HG03457 (cell line): ENCODE data around the gene CYB5R4.
"Not testable (repeated sequence)": the region's sequence is repeated elsewhere in the genome, so short reads cannot be mapped to it uniquely, and the experiment has no call there.

ENCODE experiments used
- ATAC-seq: cut with Tn5 transposase; IDR thresholded peaks from one replicate; pipeline ENCODE4 v1.9.1; 2021; ENCODE audit warnings: moderate number of reproducible peaks; ENCODE audit not compliant: unreplicated experiment

Gene CYB5R4

GRCh38 chr6:83862776-83863471, 3.4 kb downstream of the CYB5R4 start:
- ATAC-seq: no peak

- no peak for ATAC-seq
These were observed 7.6 kb downstream of the CYB5R4 start for GRCh38 chr6:83867043-83867442.

GRCh38 chr6:83867527-83868161, 8.2 kb downstream of the CYB5R4 start:
- ATAC-seq: no peak

- ATAC-seq: no peak
These were observed 9.2 kb downstream of the CYB5R4 start for GRCh38 chr6:83868639-83869038.

GRCh38 chr6:83870649-83871048, 11.2 kb downstream of the CYB5R4 start:
- ATAC-seq: no peak

- no peak for ATAC-seq
These were observed 13.1 kb downstream of the CYB5R4 start for GRCh38 chr6:83872386-83873118.

- no peak for ATAC-seq
These were observed 14.4 kb downstream of the CYB5R4 start for GRCh38 chr6:83873869-83874268.

- ATAC-seq: no peak
These were observed 16.4 kb downstream of the CYB5R4 start for GRCh38 chr6:83875843-83876242.

GRCh38 chr6:83878902-83879644, 19.6 kb downstream of the CYB5R4 start:
- ATAC-seq: no peak

GRCh38 chr6:83879746-83880145, 20.3 kb downstream of the CYB5R4 start:
- no peak for ATAC-seq

- ATAC-seq: no peak
These were observed 23.8 kb downstream of the CYB5R4 start for GRCh38 chr6:83883240-83883639.

- ATAC-seq: peak; percentile 80
These were observed 25.0 kb downstream of the CYB5R4 start for GRCh38 chr6:83884523-83884922.

- ATAC-seq: no peak
These were observed 26.5 kb downstream of the CYB5R4 start for GRCh38 chr6:83885984-83886383.

GRCh38 chr6:83889621-83890020, 30.1 kb downstream of the CYB5R4 start:
- ATAC-seq: no peak

- no peak for ATAC-seq
These were observed 31.0 kb downstream of the CYB5R4 start for GRCh38 chr6:83890520-83890919.

- ATAC-seq: no peak
These were observed 32.1 kb downstream of the CYB5R4 start for GRCh38 chr6:83891586-83891985.

- ATAC-seq: no peak
These were observed 33.5 kb downstream of the CYB5R4 start for GRCh38 chr6:83893024-83893423.

- not testable (repeated sequence) for ATAC-seq
These were observed 37.6 kb downstream of the CYB5R4 start for GRCh38 chr6:83897094-83897493.

- ATAC-seq: no peak
These were observed 42.1 kb downstream of the CYB5R4 start for GRCh38 chr6:83901624-83902023.

- no peak for ATAC-seq
These were observed 44.9 kb downstream of the CYB5R4 start for GRCh38 chr6:83904395-83904794.

GRCh38 chr6:83905648-83906047, 46.2 kb downstream of the CYB5R4 start:
- no peak for ATAC-seq
